ENCODE results near the gene GFER. TPM values are rescaled to one million over a fixed set of nuclear protein-coding genes. Genes with fewer than 3 reads are reported as not detected.

Gene GFER
- polyA plus RNA-seq, 1 donor (not counting 4 experiments of a cell fraction or from before 2014, with no cell fraction given), result 12.0 TPM

DNA sequence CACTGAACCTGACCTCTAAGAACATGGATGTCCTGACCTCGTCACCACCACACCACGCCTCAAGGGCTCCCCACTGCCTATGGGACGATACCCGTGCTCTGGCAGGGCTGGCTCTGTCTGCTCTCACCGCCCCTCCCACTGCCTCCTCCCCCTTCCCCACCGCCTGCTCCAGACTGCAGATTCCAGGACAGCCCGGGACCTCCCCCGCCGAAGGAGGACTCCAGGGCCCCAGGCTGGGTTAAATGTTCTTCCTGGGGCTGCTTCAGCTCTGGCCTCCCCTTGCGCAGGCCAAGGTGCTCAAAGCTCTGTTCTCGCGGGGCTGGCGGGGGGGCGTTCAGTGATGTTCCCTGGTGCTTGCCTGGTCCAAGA is 38.7 kb downstream of the GFER start:
- Histone ChIP-seq H3K9ac (ENCODE audit: control insufficient read depth, extremely low read depth, insufficient read depth, low read length) (no peak overlapping the region), H3K9me1 (ENCODE audit: control insufficient read depth, extremely low read depth, insufficient read depth, low read length) (no peaks in the 10 kb centered on the region), H4K20me1 (ENCODE audit: control insufficient read depth, extremely low read depth, insufficient read depth, low read length) (no peaks in the 10 kb centered on the region), H3K36me3 (ENCODE audit: control insufficient read depth in 2 of 2, extremely low read depth in 1 of 2, insufficient read depth in 2 of 2, low read length in 2 of 2) (no peaks in the 10 kb centered on the region), H3K4me2 (ENCODE audit: control insufficient read depth, extremely low read depth, insufficient read depth, low read depth, low read length) (peak overlapping the region; percentile 79), H3K79me2 (ENCODE audit: control insufficient read depth, insufficient read depth, low read length) (no peaks in the 10 kb centered on the region), H3K27ac (ENCODE audit: control insufficient read depth, insufficient read depth, low read length) (no peak overlapping the region), H3K27me3 (ENCODE audit: control insufficient read depth, extremely low read depth, insufficient read depth, low read length) (peaks cover 24% of the 10 kb centered on the region), H2AFZ (ENCODE audit: control insufficient read depth, low read length) (peak overlapping the region; percentile 82), H3K4me1 (ENCODE audit: control insufficient read depth, extremely low read depth, insufficient read depth, low read length) (peaks cover 14% of the 10 kb centered on the region), H3K4me3 (ENCODE audit: control insufficient read depth in 2 of 3, extremely low read depth in 1 of 3, insufficient read depth in 2 of 3, low read depth in 1 of 3, low read length in 3 of 3) (peak overlapping the region in 1 of 3 experiments; percentile 55), H3K9me3 (ENCODE audit: control insufficient read depth, low read depth, low read length) (no peaks in the 10 kb centered on the region)
- no peak for FAIRE-seq
- dilution Hi-C loops (cut with MboI; ENCODE audit: extremely low pct_ligation_motif_present, low sequenced_read_pairs), result no loop called here
- DNase-seq (ENCODE audit: low read depth, low spot score), result no peak
- TF ChIP-seq EZH2 (IDR thresholded peaks at IDR 0.05; ENCODE audit: low read length), result no peak
- TF ChIP-seq, protein P1, sequence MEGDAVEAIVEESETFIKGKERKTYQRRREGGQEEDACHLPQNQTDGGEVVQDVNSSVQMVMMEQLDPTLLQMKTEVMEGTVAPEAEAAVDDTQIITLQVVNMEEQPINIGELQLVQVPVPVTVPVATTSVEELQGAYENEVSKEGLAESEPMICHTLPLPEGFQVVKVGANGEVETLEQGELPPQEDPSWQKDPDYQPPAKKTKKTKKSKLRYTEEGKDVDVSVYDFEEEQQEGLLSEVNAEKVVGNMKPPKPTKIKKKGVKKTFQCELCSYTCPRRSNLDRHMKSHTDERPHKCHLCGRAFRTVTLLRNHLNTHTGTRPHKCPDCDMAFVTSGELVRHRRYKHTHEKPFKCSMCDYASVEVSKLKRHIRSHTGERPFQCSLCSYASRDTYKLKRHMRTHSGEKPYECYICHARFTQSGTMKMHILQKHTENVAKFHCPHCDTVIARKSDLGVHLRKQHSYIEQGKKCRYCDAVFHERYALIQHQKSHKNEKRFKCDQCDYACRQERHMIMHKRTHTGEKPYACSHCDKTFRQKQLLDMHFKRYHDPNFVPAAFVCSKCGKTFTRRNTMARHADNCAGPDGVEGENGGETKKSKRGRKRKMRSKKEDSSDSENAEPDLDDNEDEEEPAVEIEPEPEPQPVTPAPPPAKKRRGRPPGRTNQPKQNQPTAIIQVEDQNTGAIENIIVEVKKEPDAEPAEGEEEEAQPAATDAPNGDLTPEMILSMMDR (optimal IDR thresholded peaks at IDR 0.05 in 1 of 3, IDR thresholded peaks at IDR 0.05 in 1 of 3, conservative IDR thresholded peaks at IDR 0.05 in 1 of 3; ENCODE audit: extremely low read depth in 1 of 3, insufficient read depth in 2 of 3, low read length in 3 of 3), result no peak

DNA sequence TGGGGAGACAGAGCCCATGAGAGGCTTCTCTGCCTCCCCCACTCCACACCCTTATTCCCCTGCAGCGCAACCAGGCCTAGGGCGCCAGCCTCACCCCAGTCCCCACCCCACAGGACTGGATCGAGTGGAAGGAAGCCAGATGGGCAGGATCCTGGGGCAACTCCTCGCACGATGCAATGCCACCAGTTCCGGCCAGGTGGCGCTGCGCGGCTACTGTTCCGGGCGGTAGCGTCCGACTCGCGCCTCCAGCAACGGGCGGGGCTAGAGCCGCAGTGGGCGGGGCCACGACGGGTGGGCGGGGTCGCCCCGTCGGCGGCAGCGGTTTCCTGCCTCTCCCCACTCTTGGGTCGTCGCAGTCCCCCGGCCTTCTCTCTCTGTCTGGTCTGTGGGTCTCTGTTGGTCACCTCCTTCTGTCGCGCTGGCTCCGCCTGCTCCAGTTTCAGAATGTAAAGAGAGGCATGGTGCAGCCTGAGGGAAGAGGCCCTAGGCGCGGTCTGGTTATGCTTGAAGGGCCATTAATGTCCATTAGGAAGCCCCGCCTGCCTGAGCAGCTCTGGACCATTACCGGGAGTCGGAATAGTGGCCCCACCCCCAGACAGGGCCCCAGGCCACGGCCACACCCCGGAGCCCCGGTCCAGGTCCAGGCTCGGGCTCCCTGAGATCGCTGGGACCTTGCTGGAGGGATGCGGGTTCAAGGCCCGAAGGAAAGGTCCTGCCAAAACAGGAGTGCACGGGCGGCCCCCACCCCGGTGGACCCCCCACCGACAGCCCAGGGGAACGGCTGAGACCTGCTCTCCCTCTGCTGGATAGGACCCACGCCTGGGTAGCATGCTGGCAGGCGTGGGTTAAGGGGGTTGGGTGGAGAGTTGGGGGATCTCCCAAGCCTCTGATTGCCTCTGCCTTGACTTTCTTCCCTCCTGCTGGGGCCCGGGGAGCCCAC is 39.4 kb downstream of the GFER start:
- dilution Hi-C loops (cut with MboI; ENCODE audit: extremely low pct_ligation_motif_present, low sequenced_read_pairs), result no loop called here
- Histone ChIP-seq H3K79me2 (ENCODE audit: control insufficient read depth, insufficient read depth, low read length) (no peaks in the 10 kb centered on the region), H2AFZ (ENCODE audit: control insufficient read depth, low read length) (peak overlapping the region; percentile 82), H3K36me3 (ENCODE audit: control insufficient read depth in 2 of 2, extremely low read depth in 1 of 2, insufficient read depth in 2 of 2, low read length in 2 of 2) (no peaks in the 10 kb centered on the region), H3K27ac (ENCODE audit: control insufficient read depth, insufficient read depth, low read length) (no peak overlapping the region), H3K4me2 (ENCODE audit: control insufficient read depth, extremely low read depth, insufficient read depth, low read depth, low read length) (peak overlapping the region; percentile 79), H3K9me1 (ENCODE audit: control insufficient read depth, extremely low read depth, insufficient read depth, low read length) (no peaks in the 10 kb centered on the region), H3K4me3 (ENCODE audit: control insufficient read depth in 2 of 3, extremely low read depth in 1 of 3, insufficient read depth in 2 of 3, low read depth in 1 of 3, low read length in 3 of 3) (peak overlapping the region in 2 of 3 experiments; percentile 38 to 55), H4K20me1 (ENCODE audit: control insufficient read depth, extremely low read depth, insufficient read depth, low read length) (no peaks in the 10 kb centered on the region), H3K27me3 (ENCODE audit: control insufficient read depth, extremely low read depth, insufficient read depth, low read length) (peaks cover 24% of the 10 kb centered on the region), H3K9ac (ENCODE audit: control insufficient read depth, extremely low read depth, insufficient read depth, low read length) (no peak overlapping the region), H3K4me1 (ENCODE audit: control insufficient read depth, extremely low read depth, insufficient read depth, low read length) (peaks cover 15% of the 10 kb centered on the region), H3K9me3 (ENCODE audit: control insufficient read depth, low read depth, low read length) (no peaks in the 10 kb centered on the region)
- DNase-seq (ENCODE audit: low read depth, low spot score) (peak; percentile 62), FAIRE-seq (peak; percentile 70)
- TF ChIP-seq, protein P1 (optimal IDR thresholded peaks at IDR 0.05 in 1 of 3, IDR thresholded peaks at IDR 0.05 in 1 of 3, conservative IDR thresholded peaks at IDR 0.05 in 1 of 3; ENCODE audit: extremely low read depth in 1 of 3, insufficient read depth in 2 of 3, low read length in 3 of 3), result peak; percentile 79 to 100 (median 96)
- TF ChIP-seq EZH2 (IDR thresholded peaks at IDR 0.05; ENCODE audit: low read length), result no peak

All from keratinocyte (primary cell).